ENCODE data around the gene SYNM. TPM values are rescaled to one million over a fixed set of nuclear protein-coding genes. Genes with fewer than 3 reads are reported as not detected.

SYNM gene
- polyA plus RNA-seq, 2 donors, result 20.3 to 40.8 TPM

DNA sequence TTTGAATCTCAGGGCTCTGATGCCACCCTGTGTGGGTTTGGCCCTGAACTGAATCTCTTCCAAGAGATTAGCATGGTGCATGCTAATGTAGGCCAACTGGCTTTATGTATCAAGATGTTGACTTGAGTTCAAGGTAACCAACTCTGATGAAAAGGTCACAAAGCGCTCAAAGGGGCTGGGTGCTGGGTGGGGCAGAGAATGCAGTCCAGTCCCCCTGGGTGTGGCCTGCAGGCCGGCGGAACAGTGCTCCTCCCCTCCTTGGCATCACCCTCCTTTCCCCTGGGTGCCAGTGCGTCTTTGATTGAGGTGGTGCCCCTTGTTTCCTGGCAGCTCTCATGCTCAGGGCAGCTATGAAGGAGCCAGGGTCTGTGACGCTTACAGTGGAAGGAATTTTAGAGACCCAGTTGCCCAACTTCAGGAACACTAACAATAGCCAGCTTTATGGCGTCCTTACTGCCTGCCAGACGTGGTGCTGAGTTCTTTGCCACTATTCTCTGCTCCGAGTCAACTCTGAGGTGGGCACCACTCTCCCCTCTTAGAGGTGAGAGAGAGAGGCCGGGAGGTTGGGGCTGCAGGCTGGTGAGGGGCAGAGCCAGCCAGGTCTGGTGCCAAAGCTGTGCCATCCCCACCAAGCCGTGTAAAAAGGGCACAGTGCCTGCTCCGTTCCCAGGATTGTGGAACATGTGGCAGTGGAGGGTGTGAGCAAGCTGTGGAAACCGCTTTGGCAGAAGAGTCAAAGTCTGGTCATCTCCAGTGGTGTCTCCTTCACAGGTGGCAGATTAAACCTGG lies 9.8 kb downstream of the SYNM start:
- peak overlapping the region; percentile 6 to 77 for H3K27ac ChIP-seq (ENCODE audit: low read depth in 2 of 2, low read length in 1 of 2)
- no peak overlapping the region for H3K4me3 ChIP-seq (ENCODE audit: low read depth in 1 of 2, low read length in 2 of 2)
- 64 to 70% methylated on average over 11 to 12 of the region's 12 CpGs for WGBS, 2 donors

DNA sequence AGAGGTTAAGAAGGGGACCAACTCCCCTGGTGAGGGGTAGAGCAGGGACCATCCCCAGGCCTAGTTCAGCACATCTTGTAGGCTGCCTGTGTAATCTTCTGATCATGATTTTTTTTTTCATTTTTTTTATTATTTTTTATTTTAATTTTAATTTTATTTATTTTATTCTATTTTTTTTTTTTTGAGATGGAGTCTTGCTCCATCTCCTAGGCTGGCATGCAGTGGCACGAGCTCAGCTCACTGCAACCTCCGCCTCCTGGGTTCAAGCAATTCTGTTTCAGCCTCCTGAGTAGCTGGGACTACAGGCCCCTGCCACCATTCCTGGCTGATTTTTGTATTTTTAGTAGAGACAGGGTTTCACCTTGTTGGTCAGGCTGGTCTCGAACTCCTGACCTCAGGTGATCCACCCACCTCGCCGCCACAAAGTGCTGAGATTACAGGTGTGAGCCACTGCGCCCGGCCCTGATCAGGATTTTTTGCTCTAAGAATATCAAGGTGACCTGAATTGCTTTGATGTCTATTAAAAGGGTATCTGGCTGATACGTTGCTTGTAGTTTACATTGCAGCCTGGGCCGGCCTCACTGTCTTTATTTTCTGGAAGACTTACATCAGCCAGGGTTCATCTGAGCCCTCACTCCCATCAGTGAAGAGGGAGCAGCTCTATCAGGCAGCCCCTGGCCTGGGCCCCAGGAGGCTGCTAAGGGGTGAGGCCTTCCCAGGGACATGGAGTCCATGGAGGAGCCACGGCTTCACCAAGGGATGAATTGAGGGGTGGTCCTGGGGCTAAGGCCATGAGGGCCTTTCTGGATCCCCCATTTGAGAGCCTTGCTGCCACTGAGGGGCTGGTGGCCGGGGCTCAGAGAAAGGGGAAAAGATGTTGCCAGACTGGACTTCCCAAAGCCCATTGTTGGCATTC lies 10.7 kb downstream of the SYNM start:
- WGBS, 2 donors, result 78 to 83% methylated on average over 11 of the region's 11 CpGs
- no peaks in the 10 kb centered on the region for H3K9me3 ChIP-seq (ENCODE audit: control insufficient read depth in 2 of 2, insufficient read depth in 1 of 2, low read depth in 1 of 2, low read length in 1 of 2)
- H3K4me3 ChIP-seq (ENCODE audit: low read depth in 1 of 2, low read length in 2 of 2), result no peak overlapping the region
- peak overlapping the region; percentile 41 to 77 for H3K27ac ChIP-seq (ENCODE audit: low read depth in 2 of 2, low read length in 1 of 2)
- H3K36me3 ChIP-seq (ENCODE audit: control insufficient read depth in 2 of 2, insufficient read depth in 2 of 2, low read length in 1 of 2), result no peaks in the 10 kb centered on the region
- no peaks in the 10 kb centered on the region for H3K27me3 ChIP-seq (ENCODE audit: control insufficient read depth in 1 of 2, insufficient read depth in 2 of 2, low read length in 2 of 2)
- H3K4me1 ChIP-seq (ENCODE audit: control insufficient read depth in 2 of 2, insufficient read depth in 2 of 2, low read length in 1 of 2), result peaks cover 4 to 8% of the 10 kb centered on the region in 2 donors

More for the DNA sequence above, 9.8 kb downstream of the SYNM start:
- no peaks in the 10 kb centered on the region for H3K36me3 ChIP-seq (ENCODE audit: control insufficient read depth in 2 of 2, insufficient read depth in 2 of 2, low read length in 1 of 2)
- H3K27me3 ChIP-seq (ENCODE audit: control insufficient read depth in 1 of 2, insufficient read depth in 2 of 2, low read length in 2 of 2), result no peaks in the 10 kb centered on the region
- H3K9me3 ChIP-seq (ENCODE audit: control insufficient read depth in 2 of 2, insufficient read depth in 1 of 2, low read depth in 1 of 2, low read length in 1 of 2), result no peaks in the 10 kb centered on the region
- peaks cover 2 to 6% of the 10 kb centered on the region in 2 donors for H3K4me1 ChIP-seq (ENCODE audit: control insufficient read depth in 2 of 2, insufficient read depth in 2 of 2, low read length in 1 of 2)

DNA sequence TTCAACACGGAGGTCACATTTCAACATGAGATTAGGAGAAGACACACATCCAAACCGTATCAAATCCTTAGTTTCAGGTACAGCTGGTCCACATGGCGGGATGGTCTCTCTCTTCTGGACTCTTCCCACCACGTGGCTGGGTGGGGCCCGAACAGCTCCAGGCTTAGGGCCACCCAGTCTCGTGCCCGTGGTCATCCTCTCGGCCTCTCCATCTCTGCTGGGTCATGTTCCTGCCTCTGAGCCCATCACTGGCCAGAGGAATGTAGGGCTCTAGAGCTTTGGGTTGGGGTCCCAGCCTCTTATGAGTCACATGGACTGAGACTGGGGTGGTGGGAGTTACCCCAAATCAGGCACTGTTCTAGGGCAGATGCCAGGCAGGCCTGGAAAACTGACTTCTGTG lies 12.2 kb downstream of the SYNM start:
- Histone ChIP-seq H3K9me3 (ENCODE audit: control insufficient read depth in 2 of 2, insufficient read depth in 1 of 2, low read depth in 1 of 2, low read length in 1 of 2) (no peaks in the 10 kb centered on the region), H3K36me3 (ENCODE audit: control insufficient read depth in 2 of 2, insufficient read depth in 2 of 2, low read length in 1 of 2) (no peaks in the 10 kb centered on the region), H3K27me3 (ENCODE audit: control insufficient read depth in 1 of 2, insufficient read depth in 2 of 2, low read length in 2 of 2) (no peaks in the 10 kb centered on the region), H3K4me3 (ENCODE audit: low read depth in 1 of 2, low read length in 2 of 2) (no peak overlapping the region), H3K27ac (ENCODE audit: low read depth in 2 of 2, low read length in 1 of 2) (peak overlapping the region in 1 of 2 donors; percentile 54), H3K4me1 (ENCODE audit: control insufficient read depth in 2 of 2, insufficient read depth in 2 of 2, low read length in 1 of 2) (peaks cover 4 to 8% of the 10 kb centered on the region in 2 donors)
- 76 to 81% methylated on average over 8 of the region's 8 CpGs for WGBS, 2 donors

DNA sequence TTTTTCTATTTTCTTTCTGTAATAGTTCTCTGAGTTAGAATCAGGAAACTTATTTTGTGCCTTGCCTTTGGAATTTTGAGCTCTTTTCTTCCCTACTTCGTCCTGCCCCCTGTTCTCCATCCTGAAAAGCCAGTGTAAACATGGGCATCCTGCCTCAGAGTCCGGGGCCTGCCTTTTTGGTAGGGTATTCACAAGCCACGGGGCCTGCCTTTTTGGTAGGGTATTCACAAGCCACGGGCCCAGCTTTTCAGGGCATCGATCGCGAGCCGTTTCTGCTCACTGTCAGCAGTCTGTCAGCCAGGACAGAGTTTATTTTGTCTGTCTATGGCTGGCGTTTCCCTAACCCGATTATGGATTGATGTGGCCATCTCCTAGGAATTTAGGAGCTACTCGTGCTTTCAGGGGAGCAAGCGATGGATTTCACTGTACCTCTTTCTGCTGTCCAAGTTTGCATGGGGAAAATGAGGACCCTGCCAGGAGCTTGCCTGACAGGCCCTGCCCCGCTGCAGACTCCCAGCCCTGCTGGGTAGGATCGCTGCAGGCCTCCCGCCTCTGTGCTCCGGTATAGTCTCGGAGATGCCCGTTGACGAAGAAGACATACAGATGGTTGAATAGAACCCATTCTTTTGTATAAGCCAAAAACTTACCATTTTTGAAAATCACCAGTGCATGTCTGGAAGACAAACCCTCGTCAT lies 12.8 kb downstream of the SYNM start:
- peak overlapping the region; percentile 20 to 50 for H3K27ac ChIP-seq (ENCODE audit: low read depth in 2 of 2, low read length in 1 of 2)
- no peaks in the 10 kb centered on the region for H3K27me3 ChIP-seq (ENCODE audit: control insufficient read depth in 1 of 2, insufficient read depth in 2 of 2, low read length in 2 of 2)
- H3K4me1 ChIP-seq (ENCODE audit: control insufficient read depth in 2 of 2, insufficient read depth in 2 of 2, low read length in 1 of 2), result peaks cover 4 to 8% of the 10 kb centered on the region in 2 donors
- H3K36me3 ChIP-seq (ENCODE audit: control insufficient read depth in 2 of 2, insufficient read depth in 2 of 2, low read length in 1 of 2), result no peaks in the 10 kb centered on the region
- no peaks in the 10 kb centered on the region for H3K9me3 ChIP-seq (ENCODE audit: control insufficient read depth in 2 of 2, insufficient read depth in 1 of 2, low read depth in 1 of 2, low read length in 1 of 2)
- no peak overlapping the region for H3K4me3 ChIP-seq (ENCODE audit: low read depth in 1 of 2, low read length in 2 of 2)
- 77 to 78% methylated on average over 20 of the region's 20 CpGs for WGBS, 2 donors

- Histone ChIP-seq H3K9me3 (ENCODE audit: control insufficient read depth in 2 of 2, insufficient read depth in 1 of 2, low read depth in 1 of 2, low read length in 1 of 2) (no peaks in the 10 kb centered on the region), H3K36me3 (ENCODE audit: control insufficient read depth in 2 of 2, insufficient read depth in 2 of 2, low read length in 1 of 2) (no peaks in the 10 kb centered on the region), H3K4me1 (ENCODE audit: control insufficient read depth in 2 of 2, insufficient read depth in 2 of 2, low read length in 1 of 2) (peaks cover 4 to 8% of the 10 kb centered on the region in 2 donors), H3K4me3 (ENCODE audit: low read depth in 1 of 2, low read length in 2 of 2) (no peak overlapping the region), H3K27me3 (ENCODE audit: control insufficient read depth in 1 of 2, insufficient read depth in 2 of 2, low read length in 2 of 2) (no peaks in the 10 kb centered on the region), H3K27ac (ENCODE audit: low read depth in 2 of 2, low read length in 1 of 2) (peak overlapping the region in 1 of 2 donors; percentile 56)
- 80 to 85% methylated on average over 7 of the region's 7 CpGs for WGBS, 2 donors
Measured at GRCh38 chr15:99118258-99118632, 13.4 kb downstream of the SYNM start.

- 73 to 82% methylated on average over 22 of the region's 22 CpGs for WGBS, 2 donors
Measured at GRCh38 chr15:99118801-99119546, 14.1 kb downstream of the SYNM start.

GRCh38 chr15:99120050-99120777 lies 15.3 kb downstream of the SYNM start:
- Histone ChIP-seq H3K27me3 (ENCODE audit: control insufficient read depth in 1 of 2, insufficient read depth in 2 of 2, low read length in 2 of 2) (no peaks in the 10 kb centered on the region), H3K27ac (ENCODE audit: low read depth in 2 of 2, low read length in 1 of 2) (peak overlapping the region in 1 of 2 donors; percentile 66), H3K9me3 (ENCODE audit: control insufficient read depth in 2 of 2, insufficient read depth in 1 of 2, low read depth in 1 of 2, low read length in 1 of 2) (no peaks in the 10 kb centered on the region), H3K36me3 (ENCODE audit: control insufficient read depth in 2 of 2, insufficient read depth in 2 of 2, low read length in 1 of 2) (no peaks in the 10 kb centered on the region), H3K4me1 (ENCODE audit: control insufficient read depth in 2 of 2, insufficient read depth in 2 of 2, low read length in 1 of 2) (peaks cover 4 to 5% of the 10 kb centered on the region in 2 donors), H3K4me3 (ENCODE audit: low read depth in 1 of 2, low read length in 2 of 2) (no peak overlapping the region)
- 80 to 81% methylated on average over 12 of the region's 12 CpGs for WGBS, 2 donors

More at GRCh38 chr15:99118801-99119546, 14.1 kb downstream of the SYNM start:
- peaks cover 4 to 5% of the 10 kb centered on the region in 2 donors for H3K4me1 ChIP-seq (ENCODE audit: control insufficient read depth in 2 of 2, insufficient read depth in 2 of 2, low read length in 1 of 2)
- no peaks in the 10 kb centered on the region for H3K36me3 ChIP-seq (ENCODE audit: control insufficient read depth in 2 of 2, insufficient read depth in 2 of 2, low read length in 1 of 2)
- H3K27me3 ChIP-seq (ENCODE audit: control insufficient read depth in 1 of 2, insufficient read depth in 2 of 2, low read length in 2 of 2), result no peaks in the 10 kb centered on the region
- H3K27ac ChIP-seq (ENCODE audit: low read depth in 2 of 2, low read length in 1 of 2), result peak overlapping the region in 1 of 2 donors; percentile 34
- H3K4me3 ChIP-seq (ENCODE audit: low read depth in 1 of 2, low read length in 2 of 2), result no peak overlapping the region
- H3K9me3 ChIP-seq (ENCODE audit: control insufficient read depth in 2 of 2, insufficient read depth in 1 of 2, low read depth in 1 of 2, low read length in 1 of 2), result no peaks in the 10 kb centered on the region

GRCh38 chr15:99121207-99121606 lies 16.3 kb downstream of the SYNM start:
- Histone ChIP-seq H3K27me3 (ENCODE audit: control insufficient read depth in 1 of 2, insufficient read depth in 2 of 2, low read length in 2 of 2) (no peaks in the 10 kb centered on the region), H3K36me3 (ENCODE audit: control insufficient read depth in 2 of 2, insufficient read depth in 2 of 2, low read length in 1 of 2) (no peaks in the 10 kb centered on the region), H3K9me3 (ENCODE audit: control insufficient read depth in 2 of 2, insufficient read depth in 1 of 2, low read depth in 1 of 2, low read length in 1 of 2) (no peaks in the 10 kb centered on the region), H3K4me3 (ENCODE audit: low read depth in 1 of 2, low read length in 2 of 2) (no peak overlapping the region), H3K27ac (ENCODE audit: low read depth in 2 of 2, low read length in 1 of 2) (peak overlapping the region; percentile 14 to 66), H3K4me1 (ENCODE audit: control insufficient read depth in 2 of 2, insufficient read depth in 2 of 2, low read length in 1 of 2) (peaks cover 4 to 5% of the 10 kb centered on the region in 2 donors)
- 85 to 88% methylated on average over 10 of the region's 10 CpGs for WGBS, 2 donors

Measured in esophagus (tissue), 2 donors.